ENCODE data around the gene ZNRF2. TPM values are rescaled to one million over a fixed set of nuclear protein-coding genes. Genes with fewer than 3 reads are reported as not detected.

Gene ZNRF2
- total RNA-seq, 1 donor from 2014 or later = 12.5 TPM

GRCh38 chr7:30359957-30360356 lies 75.6 kb downstream of the ZNRF2 start:
- Mint-ChIP-seq H3K27me3 (ENCODE audit: low read depth) (no peaks in the 10 kb centered on the region), H3K36me3 (peaks cover 8% of the 10 kb centered on the region), H3K4me3 (no peak overlapping the region), H3K27ac (no peak overlapping the region), H3K9me3 (no peaks in the 10 kb centered on the region), H3K4me1 (peaks cover 5% of the 10 kb centered on the region)
- DNase-seq (ENCODE audit: low spot score in 2 of 2, unreplicated experiment in 2 of 2) = no peak
- TF ChIP-seq CTCF (IDR thresholded peaks at IDR 0.05; ENCODE audit: unreplicated experiment) = no peak

- no peaks in the 10 kb centered on the region for H3K9me3 Mint-ChIP-seq
- no peak overlapping the region for H3K4me3 Mint-ChIP-seq
- H3K27me3 Mint-ChIP-seq (ENCODE audit: low read depth) = no peaks in the 10 kb centered on the region
- no peak for TF ChIP-seq CTCF (IDR thresholded peaks at IDR 0.05; ENCODE audit: unreplicated experiment)
- no peaks in the 10 kb centered on the region for H3K36me3 Mint-ChIP-seq
- H3K27ac Mint-ChIP-seq = no peak overlapping the region
- no peak for DNase-seq (ENCODE audit: low spot score in 2 of 2, unreplicated experiment in 2 of 2)
- H3K4me1 Mint-ChIP-seq = peaks cover 27% of the 10 kb centered on the region
These were observed 79.6 kb downstream of the ZNRF2 start for GRCh38 chr7:30363778-30364563.

GRCh38 chr7:30364773-30365172 lies 80.4 kb downstream of the ZNRF2 start:
- TF ChIP-seq CTCF (IDR thresholded peaks at IDR 0.05; ENCODE audit: unreplicated experiment) = no peak
- Mint-ChIP-seq H3K27ac (no peak overlapping the region), H3K27me3 (ENCODE audit: low read depth) (no peaks in the 10 kb centered on the region), H3K4me3 (no peak overlapping the region), H3K4me1 (peaks cover 29% of the 10 kb centered on the region), H3K36me3 (no peaks in the 10 kb centered on the region), H3K9me3 (no peaks in the 10 kb centered on the region)
- no peak for DNase-seq (ENCODE audit: low spot score in 2 of 2, unreplicated experiment in 2 of 2)

GRCh38 chr7:30365621-30366020 lies 81.2 kb downstream of the ZNRF2 start:
- H3K9me3 Mint-ChIP-seq = no peaks in the 10 kb centered on the region
- no peak for DNase-seq (ENCODE audit: low spot score in 2 of 2, unreplicated experiment in 2 of 2)
- no peaks in the 10 kb centered on the region for H3K27me3 Mint-ChIP-seq (ENCODE audit: low read depth)
- no peaks in the 10 kb centered on the region for H3K36me3 Mint-ChIP-seq
- H3K27ac Mint-ChIP-seq = no peak overlapping the region
- H3K4me3 Mint-ChIP-seq = no peak overlapping the region
- no peak for TF ChIP-seq CTCF (IDR thresholded peaks at IDR 0.05; ENCODE audit: unreplicated experiment)
- peaks cover 29% of the 10 kb centered on the region for H3K4me1 Mint-ChIP-seq

GRCh38 chr7:30366606-30367005 lies 82.2 kb downstream of the ZNRF2 start:
- H3K4me1 Mint-ChIP-seq = peaks cover 29% of the 10 kb centered on the region
- peaks cover 4% of the 10 kb centered on the region for H3K36me3 Mint-ChIP-seq
- no peak overlapping the region for H3K4me3 Mint-ChIP-seq
- no peaks in the 10 kb centered on the region for H3K27me3 Mint-ChIP-seq (ENCODE audit: low read depth)
- H3K27ac Mint-ChIP-seq = no peak overlapping the region
- no peak for TF ChIP-seq CTCF (IDR thresholded peaks at IDR 0.05; ENCODE audit: unreplicated experiment)
- no peak for DNase-seq (ENCODE audit: low spot score in 2 of 2, unreplicated experiment in 2 of 2)
- no peaks in the 10 kb centered on the region for H3K9me3 Mint-ChIP-seq
